Measurements from ENCODE around the gene DNM3.

- no peak for TF ChIP-seq ZBTB11 (tag by site-specific recombination; conservative IDR thresholded peaks at IDR 0.05; ENCODE audit: low read depth)
- TF ChIP-seq YY1 (tag by site-specific recombination; IDR thresholded peaks at IDR 0.05), result no peak
- TF ChIP-seq, protein P1, sequence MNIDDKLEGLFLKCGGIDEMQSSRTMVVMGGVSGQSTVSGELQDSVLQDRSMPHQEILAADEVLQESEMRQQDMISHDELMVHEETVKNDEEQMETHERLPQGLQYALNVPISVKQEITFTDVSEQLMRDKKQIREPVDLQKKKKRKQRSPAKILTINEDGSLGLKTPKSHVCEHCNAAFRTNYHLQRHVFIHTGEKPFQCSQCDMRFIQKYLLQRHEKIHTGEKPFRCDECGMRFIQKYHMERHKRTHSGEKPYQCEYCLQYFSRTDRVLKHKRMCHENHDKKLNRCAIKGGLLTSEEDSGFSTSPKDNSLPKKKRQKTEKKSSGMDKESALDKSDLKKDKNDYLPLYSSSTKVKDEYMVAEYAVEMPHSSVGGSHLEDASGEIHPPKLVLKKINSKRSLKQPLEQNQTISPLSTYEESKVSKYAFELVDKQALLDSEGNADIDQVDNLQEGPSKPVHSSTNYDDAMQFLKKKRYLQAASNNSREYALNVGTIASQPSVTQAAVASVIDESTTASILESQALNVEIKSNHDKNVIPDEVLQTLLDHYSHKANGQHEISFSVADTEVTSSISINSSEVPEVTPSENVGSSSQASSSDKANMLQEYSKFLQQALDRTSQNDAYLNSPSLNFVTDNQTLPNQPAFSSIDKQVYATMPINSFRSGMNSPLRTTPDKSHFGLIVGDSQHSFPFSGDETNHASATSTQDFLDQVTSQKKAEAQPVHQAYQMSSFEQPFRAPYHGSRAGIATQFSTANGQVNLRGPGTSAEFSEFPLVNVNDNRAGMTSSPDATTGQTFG (tag by site-specific recombination; IDR thresholded peaks at IDR 0.05; ENCODE audit: borderline replicate concordance), result no peak
- no peak for TF ChIP-seq ZNF658 (tag by site-specific recombination; IDR thresholded peaks at IDR 0.05)
- no peak for TF ChIP-seq ZNF184 (tag by site-specific recombination; IDR thresholded peaks at IDR 0.05)
- TF ChIP-seq, protein P2, sequence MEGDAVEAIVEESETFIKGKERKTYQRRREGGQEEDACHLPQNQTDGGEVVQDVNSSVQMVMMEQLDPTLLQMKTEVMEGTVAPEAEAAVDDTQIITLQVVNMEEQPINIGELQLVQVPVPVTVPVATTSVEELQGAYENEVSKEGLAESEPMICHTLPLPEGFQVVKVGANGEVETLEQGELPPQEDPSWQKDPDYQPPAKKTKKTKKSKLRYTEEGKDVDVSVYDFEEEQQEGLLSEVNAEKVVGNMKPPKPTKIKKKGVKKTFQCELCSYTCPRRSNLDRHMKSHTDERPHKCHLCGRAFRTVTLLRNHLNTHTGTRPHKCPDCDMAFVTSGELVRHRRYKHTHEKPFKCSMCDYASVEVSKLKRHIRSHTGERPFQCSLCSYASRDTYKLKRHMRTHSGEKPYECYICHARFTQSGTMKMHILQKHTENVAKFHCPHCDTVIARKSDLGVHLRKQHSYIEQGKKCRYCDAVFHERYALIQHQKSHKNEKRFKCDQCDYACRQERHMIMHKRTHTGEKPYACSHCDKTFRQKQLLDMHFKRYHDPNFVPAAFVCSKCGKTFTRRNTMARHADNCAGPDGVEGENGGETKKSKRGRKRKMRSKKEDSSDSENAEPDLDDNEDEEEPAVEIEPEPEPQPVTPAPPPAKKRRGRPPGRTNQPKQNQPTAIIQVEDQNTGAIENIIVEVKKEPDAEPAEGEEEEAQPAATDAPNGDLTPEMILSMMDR (tag by site-specific recombination; IDR thresholded peaks at IDR 0.05), result no peak
- no peak for TF ChIP-seq REST (tag by site-specific recombination; IDR thresholded peaks at IDR 0.05)
- no peak for TF ChIP-seq ZNF311 (tag by site-specific recombination; IDR thresholded peaks at IDR 0.05; ENCODE audit: borderline replicate concordance)
- no peak for TF ChIP-seq ZNF558 (tag by site-specific recombination; IDR thresholded peaks at IDR 0.05)
- no peak for TF ChIP-seq GFI1B (tag by site-specific recombination; IDR thresholded peaks at IDR 0.05)
- no peak for TF ChIP-seq KLF7 (tag by site-specific recombination; IDR thresholded peaks at IDR 0.05; ENCODE audit: borderline replicate concordance)
- TF ChIP-seq BCL11A (tag by site-specific recombination; IDR thresholded peaks at IDR 0.05; ENCODE audit: low read depth), result no peak
- no peak for TF ChIP-seq ZNF24 (tag by site-specific recombination; IDR thresholded peaks at IDR 0.05)
- TF ChIP-seq ZBTB21 (tag by site-specific recombination; IDR thresholded peaks at IDR 0.05), result no peak
Measured at GRCh38 chr1:171949316-171949715, 108.0 kb downstream of the DNM3 start.
